Right atrium auricular region (tissue), 2 donors: ENCODE data around the gene ST6GALNAC3. TPM values are rescaled to one million over a fixed set of nuclear protein-coding genes. Genes with fewer than 3 reads are reported as not detected.
"Not testable (repeated sequence)": the region's sequence is repeated elsewhere in the genome, so short reads cannot be mapped to it uniquely, and the experiment has no call there.

Experiments used
- DNase-seq: peaks from one replicate; pipeline ENCODE4 v3.0.0-alpha.2; 2019; ENCODE audit warnings: low spot score
- H3K27ac ChIP-seq, 2 donors: fragments of 200-600 bp; sonication (generic); 1 replicate in 1 of 2; 2 replicates in 1 of 2; pipeline ENCODE4 v1.5.1; 2016 to 2019
- H3K27me3 ChIP-seq, 2 donors: fragments of 200-600 bp; sonication (generic); one replicate each; pipeline versions ENCODE4 v1.5.1 to v1.6.0; 2017 to 2019
- H3K36me3 ChIP-seq: fragments of 200-600 bp; sonication (generic); one replicate; pipeline ENCODE4 v1.5.1; 2016
- H3K4me1 ChIP-seq, 2 donors: fragments of 200-600 bp; sonication (generic); one replicate each; pipeline versions ENCODE4 v1.5.1 to v1.6.0; 2017 to 2019
- H3K4me3 ChIP-seq, 2 donors: fragments of 200-600 bp; sonication (generic); 1 replicate in 1 of 2; 2 replicates in 1 of 2; pipeline ENCODE4 v1.5.1; 2017 to 2019; ENCODE audit warnings: mild to moderate bottlenecking in 1 of 2, moderate library complexity in 1 of 2
- H3K9me3 ChIP-seq, 2 donors: fragments of 200-600 bp; sonication (generic); one replicate each; pipeline ENCODE4 v1.5.1; 2019
- CTCF ChIP-seq, 2 donors: fragments of 200-600 bp; sonication (generic); IDR thresholded peaks; one replicate each; pipeline ENCODE4 v1.5.1; 2019; ENCODE audit warnings: antibody characterized with exemption in 2 of 2
- total RNA-seq, 2 donors: library from RNA; depleted of rRNA; stranded (reverse); fragments of >200 nt; gene quantifications; one replicate each; pipeline ENCODE4 v1.1.0, GENCODE V29; 2016

Gene ST6GALNAC3
- total RNA-seq, 2 donors from 2014 or later, result 6.8 to 9.3 TPM

- DNase-seq, result no peak
- no peaks in the 10 kb centered on the region for H3K36me3 ChIP-seq
- H3K4me1 ChIP-seq, result no peaks in the 10 kb centered on the region
- no peak overlapping the region for H3K27ac ChIP-seq
- no peaks in the 10 kb centered on the region for H3K27me3 ChIP-seq
- no peak for TF ChIP-seq CTCF (IDR thresholded peaks at IDR 0.05)
- H3K9me3 ChIP-seq, result peaks cover 0 to 4% of the 10 kb centered on the region in 2 donors
- H3K4me3 ChIP-seq, result no peak overlapping the region
Measured at GRCh38 chr1:76239470-76239918, 164.9 kb downstream of the ST6GALNAC3 start.

GRCh38 chr1:76240316-76240715, 165.8 kb downstream of the ST6GALNAC3 start:
- Histone ChIP-seq H3K36me3 (no peaks in the 10 kb centered on the region), H3K27me3 (no peaks in the 10 kb centered on the region), H3K4me3 (no peak overlapping the region), H3K27ac (no peak overlapping the region), H3K9me3 (peaks cover 0 to 12% of the 10 kb centered on the region in 2 donors), H3K4me1 (no peaks in the 10 kb centered on the region)
- TF ChIP-seq CTCF (IDR thresholded peaks at IDR 0.05), result no peak
- DNase-seq, result no peak

- H3K36me3 ChIP-seq, H3K27ac ChIP-seq, H3K4me3 ChIP-seq, H3K27me3 ChIP-seq, H3K4me1 ChIP-seq, DNase-seq: not testable (repeated sequence)
- peaks cover 0 to 16% of the 10 kb centered on the region in 2 donors for H3K9me3 ChIP-seq
Measured at GRCh38 chr1:76242587-76242986, 168.0 kb downstream of the ST6GALNAC3 start.

- H3K4me3 ChIP-seq, result no peak overlapping the region
- no peaks in the 10 kb centered on the region for H3K4me1 ChIP-seq
- H3K36me3 ChIP-seq, result no peaks in the 10 kb centered on the region
- no peaks in the 10 kb centered on the region for H3K27me3 ChIP-seq
- H3K9me3 ChIP-seq, result peaks cover 0 to 22% of the 10 kb centered on the region in 2 donors
- DNase-seq, result no peak
- H3K27ac ChIP-seq, result no peak overlapping the region
- TF ChIP-seq CTCF (IDR thresholded peaks at IDR 0.05), result no peak
Measured at GRCh38 chr1:76247261-76247852, 172.8 kb downstream of the ST6GALNAC3 start.

GRCh38 chr1:76250271-76250670, 175.7 kb downstream of the ST6GALNAC3 start:
- H3K4me3 ChIP-seq, result no peak overlapping the region
- no peak overlapping the region for H3K27ac ChIP-seq
- no peaks in the 10 kb centered on the region for H3K4me1 ChIP-seq
- peaks cover 0 to 10% of the 10 kb centered on the region in 2 donors for H3K9me3 ChIP-seq
- no peak for DNase-seq
- TF ChIP-seq CTCF (IDR thresholded peaks at IDR 0.05), result no peak
- H3K27me3 ChIP-seq, result no peaks in the 10 kb centered on the region
- no peaks in the 10 kb centered on the region for H3K36me3 ChIP-seq

- Histone ChIP-seq H3K4me3 (no peak overlapping the region), H3K36me3 (no peaks in the 10 kb centered on the region), H3K9me3 (peaks cover 0 to 6% of the 10 kb centered on the region in 2 donors), H3K27me3 (no peaks in the 10 kb centered on the region), H3K27ac (no peak overlapping the region), H3K4me1 (no peaks in the 10 kb centered on the region)
- DNase-seq, result no peak
- no peak for TF ChIP-seq CTCF (IDR thresholded peaks at IDR 0.05)
Measured at GRCh38 chr1:76252431-76252830, 177.9 kb downstream of the ST6GALNAC3 start.
